Transverse colon (tissue), 3 donors: Measurements from ENCODE around the gene AKAP13.

Source experiments
- POLR2A ChIP-seq: fragments of 450-650 bp; IDR thresholded peaks from one replicate; pipeline ENCODE4 v1.6.1; 2016; ENCODE audit warnings: antibody characterized with exemption, mild to moderate bottlenecking, moderate library complexity
- TF ChIP-seq, protein P1 (sequence below), 5 experiments: fragments of 200-600 bp in 3 of 5; fragments of 450-650 bp in 2 of 5; sonication (generic) in 3 of 5; IDR thresholded peaks; 1 replicate in 2 of 5; 2 replicates in 3 of 5; pipeline ENCODE4 v1.5.1; 2016 to 2017; ENCODE audit warnings: antibody characterized with exemption in 5 of 5, inconsistent platforms in 3 of 5, mild to moderate bottlenecking in 2 of 5, moderate library complexity in 1 of 5

DNA sequence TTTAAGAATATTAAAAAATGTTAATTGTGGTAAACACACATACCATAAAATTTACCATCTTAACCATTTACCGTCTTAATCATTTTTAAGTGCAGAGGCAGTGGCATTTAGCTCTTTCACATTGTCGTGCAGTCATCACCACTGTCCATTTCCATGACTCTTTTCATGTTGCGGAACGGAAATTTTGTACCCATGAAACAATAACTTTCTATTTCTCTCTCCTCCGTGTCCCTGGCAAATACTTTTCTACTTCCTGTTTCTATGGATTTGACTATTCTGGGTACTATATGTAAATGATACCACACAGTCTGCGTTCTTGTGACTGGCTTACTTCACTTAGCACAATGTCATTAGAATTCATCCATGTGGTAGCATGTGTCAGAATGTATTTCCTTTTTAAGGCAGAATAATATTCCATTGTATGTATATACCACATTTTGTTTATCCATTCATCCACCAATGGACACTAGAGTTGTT is 27.9 kb downstream of the AKAP13 start:
- TF ChIP-seq POLR2A = no peak
- TF ChIP-seq, protein P1, sequence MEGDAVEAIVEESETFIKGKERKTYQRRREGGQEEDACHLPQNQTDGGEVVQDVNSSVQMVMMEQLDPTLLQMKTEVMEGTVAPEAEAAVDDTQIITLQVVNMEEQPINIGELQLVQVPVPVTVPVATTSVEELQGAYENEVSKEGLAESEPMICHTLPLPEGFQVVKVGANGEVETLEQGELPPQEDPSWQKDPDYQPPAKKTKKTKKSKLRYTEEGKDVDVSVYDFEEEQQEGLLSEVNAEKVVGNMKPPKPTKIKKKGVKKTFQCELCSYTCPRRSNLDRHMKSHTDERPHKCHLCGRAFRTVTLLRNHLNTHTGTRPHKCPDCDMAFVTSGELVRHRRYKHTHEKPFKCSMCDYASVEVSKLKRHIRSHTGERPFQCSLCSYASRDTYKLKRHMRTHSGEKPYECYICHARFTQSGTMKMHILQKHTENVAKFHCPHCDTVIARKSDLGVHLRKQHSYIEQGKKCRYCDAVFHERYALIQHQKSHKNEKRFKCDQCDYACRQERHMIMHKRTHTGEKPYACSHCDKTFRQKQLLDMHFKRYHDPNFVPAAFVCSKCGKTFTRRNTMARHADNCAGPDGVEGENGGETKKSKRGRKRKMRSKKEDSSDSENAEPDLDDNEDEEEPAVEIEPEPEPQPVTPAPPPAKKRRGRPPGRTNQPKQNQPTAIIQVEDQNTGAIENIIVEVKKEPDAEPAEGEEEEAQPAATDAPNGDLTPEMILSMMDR (IDR thresholded peaks at IDR 0.05) = no peak
